HS-27A (cell line): ENCODE measurements around the gene ZNF618.

Source experiments
- DNase-seq: peaks from one replicate; pipeline ENCODE4 v3.0.0-alpha.2; 2012; ENCODE audit warnings: low read depth, missing footprints

The ZNF618 gene

DNA sequence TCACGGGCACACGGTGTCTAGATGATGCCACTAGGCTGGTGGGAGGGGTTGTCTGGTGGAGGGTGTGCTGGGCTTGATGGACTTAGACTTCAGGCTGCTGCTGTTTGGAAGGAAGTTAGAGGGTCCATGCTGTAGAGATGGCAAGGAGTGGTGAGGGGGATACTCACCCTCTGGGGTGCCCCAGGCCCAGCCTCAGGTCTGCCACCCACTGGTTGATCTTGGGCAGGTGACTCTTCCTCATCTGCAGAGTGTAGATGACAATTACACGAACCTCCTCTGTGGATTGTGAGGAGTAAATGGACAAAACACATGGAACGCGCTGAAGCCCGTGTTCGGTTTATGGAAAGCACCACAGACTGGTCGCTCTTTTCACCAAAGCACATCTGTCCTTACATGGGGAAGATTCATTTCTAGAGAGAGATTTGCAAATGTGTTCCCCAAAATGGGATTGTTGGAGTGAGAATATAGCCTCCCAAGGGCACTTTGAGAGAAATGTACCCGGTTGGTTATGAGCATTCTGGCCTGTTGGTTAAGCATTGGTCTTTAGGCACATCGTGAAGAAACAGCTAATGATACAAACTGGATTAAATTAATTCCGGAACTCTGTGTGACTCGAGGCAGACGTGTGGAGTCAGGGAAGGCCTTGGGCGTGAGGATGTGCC is 58.2 kb downstream of the ZNF618 start:
- DNase-seq, result no peak

DNA sequence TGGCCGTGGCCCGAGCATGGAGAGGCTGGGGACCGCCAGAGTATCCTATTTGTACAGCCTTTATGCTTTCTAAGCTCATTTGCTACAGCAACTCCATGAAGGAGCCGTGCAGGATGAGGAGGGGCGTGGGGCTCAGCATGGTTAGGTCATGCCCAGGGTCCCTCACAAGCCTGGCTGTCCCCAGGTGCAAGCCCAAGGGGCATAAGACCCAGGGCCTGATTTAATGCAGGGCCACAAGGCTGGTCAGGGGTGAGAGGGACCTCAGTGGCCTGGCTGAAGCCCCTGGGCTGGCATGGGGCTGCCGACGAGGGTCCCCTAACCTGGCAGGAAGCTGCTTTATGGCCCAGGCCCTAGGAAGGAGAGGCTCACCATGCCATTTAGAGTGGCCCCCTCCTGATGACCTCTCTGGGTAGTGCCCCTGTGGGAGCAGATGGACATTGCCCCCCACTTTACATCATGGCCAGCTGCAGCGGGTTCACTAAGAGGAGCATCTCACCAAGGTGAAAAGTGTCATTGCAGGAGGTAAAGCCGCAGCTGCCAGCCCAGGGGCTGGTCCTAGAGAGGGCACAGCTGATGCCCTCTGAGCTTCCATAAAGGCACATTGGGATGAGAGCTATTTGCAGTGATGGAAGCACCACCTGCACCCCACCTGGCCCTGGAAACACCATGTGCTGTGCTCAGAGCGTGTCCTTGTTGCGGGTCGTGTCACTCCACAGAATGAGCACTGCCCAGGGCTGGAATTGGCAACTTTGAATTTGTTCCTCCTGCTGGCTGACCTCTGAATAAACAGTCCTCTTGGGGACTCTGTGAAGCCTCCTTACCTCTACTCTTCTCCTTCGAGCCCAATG is 58.9 kb downstream of the ZNF618 start:
- no peak for DNase-seq

DNA sequence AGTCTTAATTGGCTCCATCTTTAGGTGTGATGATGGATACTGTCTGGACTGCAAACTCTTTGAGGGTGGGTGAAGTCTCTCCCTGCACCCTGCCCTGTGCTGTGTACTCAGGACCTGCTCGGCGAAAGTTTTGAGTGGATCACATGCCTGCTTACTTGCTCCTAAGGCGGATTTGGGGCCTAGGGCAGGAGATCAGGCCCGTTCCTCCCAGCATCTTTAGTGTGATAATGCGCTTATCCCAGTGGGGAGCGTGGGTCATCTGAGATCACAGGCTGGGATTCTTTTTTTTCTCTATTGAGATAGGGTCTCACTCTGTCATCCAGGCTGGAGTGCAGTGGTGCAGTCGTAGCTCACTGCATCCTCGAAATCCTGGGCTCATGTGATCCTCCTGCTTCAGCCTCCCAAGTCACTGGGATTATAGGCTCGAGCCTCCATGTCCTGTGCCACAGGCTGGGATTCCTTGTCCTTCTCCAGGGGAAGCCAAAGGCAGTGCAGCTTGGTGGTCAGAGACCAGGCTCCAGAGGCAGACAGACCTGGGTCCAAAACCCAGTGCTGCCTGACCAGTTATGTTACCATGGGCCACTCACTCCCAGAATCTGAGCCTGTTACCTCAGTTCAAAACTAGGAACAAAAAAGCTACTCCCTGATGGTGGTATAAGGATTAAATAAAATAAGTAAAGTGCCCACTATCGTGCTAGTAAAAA is 59.7 kb downstream of the ZNF618 start:
- no peak for DNase-seq

DNA sequence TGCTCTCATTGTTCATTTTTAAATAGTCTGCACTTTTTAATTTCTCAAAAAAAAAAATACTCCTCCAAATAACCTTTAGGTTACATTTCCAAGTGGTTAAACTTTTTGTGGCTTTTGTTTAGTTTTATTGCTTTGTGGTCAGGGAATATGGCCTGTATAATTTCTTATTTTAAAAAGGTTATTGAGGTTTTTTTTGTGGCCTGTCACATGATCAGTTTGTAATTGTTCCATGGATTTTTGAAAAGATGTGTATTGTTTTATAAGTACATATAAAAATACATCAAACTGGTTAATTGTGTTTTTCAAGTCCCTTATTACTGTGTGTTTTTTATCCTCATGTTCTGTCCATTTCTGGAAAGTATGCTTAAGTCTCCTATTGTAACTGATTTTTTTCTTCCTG is 64.0 kb downstream of the ZNF618 start:
- no peak for DNase-seq

DNA sequence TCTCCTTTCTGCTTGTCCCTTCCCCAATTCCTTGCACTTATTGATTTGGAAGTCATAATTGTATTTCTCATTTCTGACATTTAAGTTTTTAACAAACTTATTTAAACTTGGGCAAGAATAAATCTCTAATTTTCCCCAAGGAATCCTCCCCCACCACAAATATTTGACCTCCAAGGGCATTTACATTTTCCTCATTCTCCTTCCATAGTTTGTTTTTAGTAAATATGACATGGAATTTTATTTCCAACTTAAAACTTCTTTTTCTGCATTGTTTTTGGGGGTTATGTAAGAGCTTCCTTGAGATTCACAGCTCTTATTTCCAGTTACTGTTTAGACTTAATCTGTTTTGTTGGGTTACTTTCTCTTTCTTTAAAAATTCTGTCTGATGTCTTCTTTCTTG is 64.9 kb downstream of the ZNF618 start:
- no peak for DNase-seq

DNA sequence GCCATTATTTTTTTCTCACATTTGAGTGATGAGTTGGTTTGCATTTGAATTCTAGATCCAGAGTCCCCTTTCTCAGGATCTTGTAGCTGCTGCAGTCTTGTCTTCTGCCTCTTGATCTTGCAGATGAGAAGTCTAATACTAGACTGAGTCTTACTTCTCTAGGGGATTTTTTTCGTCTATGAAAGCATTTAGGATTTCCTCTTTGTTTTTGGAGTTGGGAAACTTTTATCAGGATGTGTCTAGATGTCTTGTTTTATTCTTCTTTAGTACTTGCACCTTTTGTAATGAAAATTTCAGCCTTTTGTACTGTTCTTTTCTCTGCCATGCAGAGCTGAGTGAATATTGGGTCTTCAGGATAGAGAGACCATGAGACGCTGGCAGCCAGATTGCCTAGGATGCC is 65.4 kb downstream of the ZNF618 start:
- no peak for DNase-seq

DNA sequence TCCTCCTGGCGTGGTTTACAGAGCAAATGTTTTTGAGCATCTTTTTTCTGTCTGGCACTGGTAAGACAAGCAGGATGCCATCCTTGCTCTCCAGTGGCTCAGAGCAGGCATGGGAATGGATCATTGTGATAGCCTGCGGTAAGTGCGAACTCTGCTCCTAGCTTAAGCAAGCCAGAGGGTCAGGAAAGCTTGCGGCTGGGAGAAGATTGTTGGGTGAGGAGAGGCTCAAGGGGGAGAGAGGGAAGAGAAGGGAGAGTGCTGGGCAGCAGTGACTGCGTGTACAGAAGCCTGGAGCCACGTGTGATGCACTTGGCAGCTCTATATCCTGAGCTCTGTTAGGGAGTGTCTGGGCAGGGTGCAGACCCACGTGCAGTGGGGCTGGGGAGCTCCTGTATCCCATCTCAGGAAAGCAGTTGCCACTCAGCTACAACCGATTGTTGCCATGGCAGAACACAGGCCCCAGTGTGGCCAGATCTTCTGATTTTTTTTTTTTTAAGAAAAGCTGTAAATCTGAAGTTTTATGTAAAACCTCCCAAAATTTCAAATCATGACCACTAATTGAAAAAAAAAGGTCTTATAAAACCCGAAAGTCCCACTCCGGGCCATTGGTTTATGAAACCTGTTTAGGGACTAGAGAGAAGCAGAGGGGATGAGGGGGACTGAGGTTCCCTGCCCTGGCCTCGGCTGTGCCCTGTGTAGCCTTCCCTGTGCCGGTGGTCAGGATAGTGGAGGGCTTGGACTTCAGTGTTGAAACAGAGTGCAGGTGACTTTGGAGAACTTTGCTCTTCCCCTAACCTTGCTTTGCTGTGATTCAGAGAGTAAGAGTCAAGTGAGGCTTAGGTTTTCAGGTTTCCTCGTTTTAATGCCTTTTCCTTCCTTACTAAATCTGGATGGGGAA is 67.3 kb downstream of the ZNF618 start:
- no peak for DNase-seq

DNA sequence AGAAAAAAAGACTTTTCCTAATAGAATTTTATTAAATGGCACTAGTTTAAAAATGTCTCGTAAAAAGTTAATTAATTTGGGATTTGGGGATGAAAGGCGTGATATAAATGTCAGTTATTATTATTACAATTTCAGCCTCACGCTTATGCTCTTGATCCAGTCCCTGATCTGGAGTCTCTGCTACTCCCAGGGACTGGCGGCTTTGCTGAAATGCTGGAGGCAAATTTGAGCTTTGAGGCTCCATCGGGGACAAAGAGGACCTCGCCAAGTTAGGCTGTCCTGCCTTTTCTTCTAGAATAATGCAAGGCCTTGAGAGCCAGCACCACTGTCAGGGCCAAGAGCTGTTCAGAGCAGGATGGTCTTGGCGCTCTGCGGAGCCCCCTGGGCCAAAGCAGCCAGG is 69.7 kb downstream of the ZNF618 start:
- DNase-seq, result no peak

DNA sequence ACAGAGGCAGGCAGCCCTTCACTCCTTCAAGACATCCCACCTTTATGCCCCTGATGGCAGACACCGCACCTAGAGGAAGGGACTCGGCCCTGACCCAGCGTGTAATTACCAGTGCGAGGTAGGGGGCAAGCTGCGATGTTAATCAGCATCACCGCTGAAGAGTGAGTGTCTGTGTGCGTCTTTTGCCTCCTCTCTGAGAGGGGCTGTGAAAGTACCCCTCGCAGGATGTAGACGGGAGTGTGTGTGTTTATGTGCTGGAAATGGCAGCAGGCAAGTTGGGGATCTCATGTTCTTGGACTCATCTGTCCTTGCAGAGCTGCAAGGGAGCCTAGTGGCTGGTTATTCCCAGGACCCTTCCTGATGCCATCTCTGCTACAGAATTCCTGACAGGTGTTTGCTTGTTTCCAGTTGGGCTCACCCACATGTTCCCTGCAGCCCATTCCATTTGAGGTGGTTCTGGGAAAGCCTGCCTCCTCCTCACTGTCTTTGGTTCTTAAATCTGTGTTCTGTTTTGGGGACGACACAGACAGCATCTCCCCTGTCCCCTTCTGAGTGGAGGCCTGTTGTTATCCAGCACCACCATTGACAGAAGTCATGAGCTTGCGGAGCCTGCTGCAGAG is 70.5 kb downstream of the ZNF618 start:
- DNase-seq, result no peak

DNA sequence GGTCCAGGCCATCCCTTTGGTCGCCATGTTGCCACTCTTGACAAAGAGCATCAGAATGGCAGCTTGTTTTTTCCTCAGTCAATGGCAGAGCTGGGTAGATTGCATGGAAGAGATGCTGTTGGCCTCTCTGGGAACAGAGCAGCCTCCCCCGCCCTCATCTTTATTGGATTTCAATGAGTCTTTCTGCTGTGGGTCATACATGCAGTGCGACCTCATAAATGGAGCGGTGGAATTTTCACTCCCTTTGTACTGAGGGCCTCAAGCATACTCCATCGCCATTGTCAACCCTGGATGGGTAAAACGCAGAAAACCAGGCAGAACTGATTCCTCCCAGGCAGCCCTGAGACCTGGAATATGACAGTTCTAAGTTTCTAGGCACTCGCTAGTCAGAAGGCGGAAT is 71.8 kb downstream of the ZNF618 start:
- DNase-seq, result no peak

DNA sequence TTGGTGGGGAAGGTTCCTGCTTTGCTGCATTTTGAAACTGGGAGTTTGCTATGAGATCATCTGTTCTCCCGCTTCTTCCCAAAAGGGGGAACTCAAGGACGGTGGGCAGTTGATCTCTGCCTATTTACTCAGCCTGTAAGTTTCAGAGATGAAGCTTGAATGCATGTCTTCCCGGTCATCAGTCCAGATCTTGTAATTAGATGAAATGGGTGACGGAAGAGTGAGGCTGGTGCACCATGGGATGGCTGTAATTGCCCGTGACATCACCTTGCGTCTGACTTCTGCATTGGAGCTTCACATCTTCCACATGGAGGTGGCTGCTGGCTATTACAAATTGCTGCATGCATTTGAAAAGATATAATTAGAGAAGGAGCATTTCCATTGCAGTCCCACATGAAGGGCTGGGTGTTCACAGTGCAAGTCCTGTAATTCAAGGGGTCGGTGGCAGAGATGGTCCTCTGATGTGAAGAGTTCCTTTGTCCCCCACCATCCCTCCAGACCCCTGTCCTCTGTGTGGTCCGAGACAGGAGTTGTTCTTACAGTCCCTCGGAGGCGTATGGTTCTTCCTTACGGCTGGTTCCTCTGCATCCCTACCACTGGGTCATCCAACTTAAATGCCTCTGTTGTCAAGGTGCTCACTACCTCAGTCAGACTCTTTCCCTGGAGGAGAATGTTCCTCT is 72.9 kb downstream of the ZNF618 start:
- no peak for DNase-seq

DNA sequence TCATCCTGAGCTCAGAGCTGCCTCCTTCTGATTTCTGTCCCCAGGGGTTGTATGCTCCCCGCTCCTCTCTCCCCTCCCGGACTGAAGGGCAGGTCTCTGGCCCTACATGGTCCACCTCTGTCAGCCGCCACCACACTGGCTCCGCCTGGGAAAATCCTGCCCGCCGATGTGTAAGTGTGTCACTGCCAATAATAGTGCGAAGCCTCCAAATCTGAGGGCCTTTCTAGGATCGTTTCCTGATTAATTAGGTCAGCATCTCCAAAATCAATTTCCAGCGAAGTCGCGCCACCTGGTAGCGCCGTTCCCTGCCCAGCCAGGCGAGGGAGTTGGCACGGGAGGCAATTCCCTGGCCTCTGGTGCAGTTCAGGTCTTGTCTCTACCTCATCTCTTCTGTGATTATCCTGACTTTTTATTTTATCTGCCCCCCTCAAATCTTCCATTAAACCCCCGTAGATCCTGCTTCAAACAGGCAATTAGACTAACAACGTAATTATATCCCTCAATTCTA is 73.5 kb downstream of the ZNF618 start:
- no peak for DNase-seq

DNA sequence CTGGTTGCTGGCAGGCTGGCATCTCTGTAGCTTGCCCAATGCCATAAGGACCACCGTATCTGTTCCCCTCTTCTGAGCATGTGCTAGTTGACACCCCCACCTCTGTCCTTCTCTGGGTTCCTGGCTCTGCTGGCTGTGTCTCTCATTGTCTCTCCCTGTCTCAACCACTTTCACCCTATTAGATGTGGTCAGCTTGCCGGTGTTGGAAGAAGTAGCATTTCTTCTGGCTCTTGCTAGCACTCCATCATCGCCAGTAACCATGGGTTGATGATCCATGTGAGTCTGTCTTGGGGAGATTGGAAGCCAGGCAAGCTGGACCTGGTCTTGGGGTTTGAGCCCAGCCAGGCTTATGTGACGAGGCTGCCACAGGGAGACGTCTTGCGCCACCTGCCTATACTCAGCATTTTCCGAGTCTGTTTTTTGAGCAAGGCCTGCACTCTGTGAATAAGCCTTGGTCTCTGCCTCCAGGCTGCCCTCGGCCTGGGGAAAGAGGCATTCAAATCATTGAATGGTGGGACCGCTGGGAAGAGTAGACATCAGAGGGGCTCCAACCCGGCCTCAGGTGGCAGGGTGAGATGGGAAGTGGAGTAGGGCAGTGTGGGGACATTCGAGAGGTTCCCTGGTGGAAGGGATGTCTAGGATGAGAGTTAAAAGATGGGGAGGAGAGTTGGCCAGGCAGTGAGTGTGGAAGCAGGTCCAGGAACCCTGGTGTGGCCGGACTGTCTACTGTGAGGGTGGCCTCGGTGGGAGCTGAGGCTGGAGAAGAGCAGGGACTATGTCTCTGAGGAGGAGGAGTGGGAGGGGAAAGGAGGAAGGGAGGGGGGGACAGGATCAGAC is 74.3 kb downstream of the ZNF618 start:
- no peak for DNase-seq

DNA sequence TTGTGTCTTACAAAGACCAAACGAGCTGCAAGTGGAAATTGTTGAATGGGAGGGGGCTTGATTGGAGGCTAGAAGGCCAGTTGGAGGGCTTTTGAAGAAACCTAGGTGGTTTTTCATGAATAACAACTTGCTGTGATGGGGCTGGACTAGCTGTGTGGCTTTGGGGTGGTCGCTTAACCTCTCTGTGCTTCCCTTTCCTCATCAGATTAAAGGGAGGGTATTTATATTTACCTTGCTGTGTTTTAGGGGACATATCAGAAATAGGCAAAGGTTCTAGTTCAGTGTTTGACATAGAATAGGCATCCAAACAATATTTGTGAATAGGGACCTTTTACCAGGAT is 74.9 kb downstream of the ZNF618 start:
- no peak for DNase-seq

DNA sequence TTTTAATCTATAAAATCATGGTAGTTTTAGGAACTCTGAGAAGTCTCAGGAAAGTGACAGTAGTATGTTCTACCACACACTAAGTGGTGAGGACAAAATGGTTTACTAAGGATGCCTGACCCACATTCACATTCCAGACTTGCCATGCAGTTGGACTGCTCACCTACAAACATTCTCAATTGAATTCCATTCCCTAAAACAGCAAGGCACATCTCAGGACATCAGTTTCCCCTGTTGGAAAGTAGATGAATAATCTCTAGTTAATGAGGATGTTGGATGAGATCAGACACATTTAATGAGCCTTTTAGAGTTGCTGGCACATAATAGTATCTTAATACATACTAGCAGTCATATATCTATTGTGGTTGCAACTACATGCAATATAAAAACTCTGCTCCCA is 76.6 kb downstream of the ZNF618 start:
- no peak for DNase-seq

DNA sequence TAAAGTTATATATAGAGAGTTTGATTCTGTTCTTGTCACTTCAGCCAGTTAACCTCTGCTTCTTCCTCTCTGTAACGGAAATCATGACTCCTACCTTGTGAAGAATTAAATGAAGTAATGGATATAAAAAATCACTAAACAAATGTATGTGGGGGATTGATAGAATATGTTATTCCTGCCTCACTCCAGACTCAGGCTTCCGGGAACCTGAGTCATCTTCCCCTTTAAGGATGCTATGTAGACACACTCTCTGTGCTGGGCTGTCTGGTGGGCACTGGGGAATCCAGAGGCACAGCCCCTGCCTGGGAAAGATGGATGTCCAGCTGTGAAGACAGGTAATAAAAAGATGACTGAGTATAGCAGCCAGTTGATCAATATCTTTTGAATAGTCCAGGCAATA is 77.4 kb downstream of the ZNF618 start:
- DNase-seq, result no peak

DNA sequence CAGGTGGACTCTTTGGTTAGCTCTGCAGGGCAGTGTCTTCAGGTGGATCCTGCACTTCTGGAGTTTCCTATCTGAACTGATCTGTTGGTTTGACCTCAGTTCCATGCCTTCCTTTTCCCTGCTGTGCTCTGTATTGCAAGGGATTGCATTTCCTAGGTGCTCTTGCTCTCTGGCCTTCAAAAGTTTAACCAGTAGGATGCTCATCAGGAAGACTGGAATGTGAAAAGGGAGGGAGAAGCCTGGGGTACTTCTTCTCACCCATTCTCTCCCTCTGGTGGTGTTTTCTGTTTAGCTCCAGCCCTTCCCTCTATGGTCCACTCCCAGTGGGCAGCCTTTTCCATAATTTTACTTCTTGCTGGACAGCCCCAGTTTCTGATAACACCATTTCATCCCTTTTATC is 78.5 kb downstream of the ZNF618 start:
- DNase-seq, result no peak

DNA sequence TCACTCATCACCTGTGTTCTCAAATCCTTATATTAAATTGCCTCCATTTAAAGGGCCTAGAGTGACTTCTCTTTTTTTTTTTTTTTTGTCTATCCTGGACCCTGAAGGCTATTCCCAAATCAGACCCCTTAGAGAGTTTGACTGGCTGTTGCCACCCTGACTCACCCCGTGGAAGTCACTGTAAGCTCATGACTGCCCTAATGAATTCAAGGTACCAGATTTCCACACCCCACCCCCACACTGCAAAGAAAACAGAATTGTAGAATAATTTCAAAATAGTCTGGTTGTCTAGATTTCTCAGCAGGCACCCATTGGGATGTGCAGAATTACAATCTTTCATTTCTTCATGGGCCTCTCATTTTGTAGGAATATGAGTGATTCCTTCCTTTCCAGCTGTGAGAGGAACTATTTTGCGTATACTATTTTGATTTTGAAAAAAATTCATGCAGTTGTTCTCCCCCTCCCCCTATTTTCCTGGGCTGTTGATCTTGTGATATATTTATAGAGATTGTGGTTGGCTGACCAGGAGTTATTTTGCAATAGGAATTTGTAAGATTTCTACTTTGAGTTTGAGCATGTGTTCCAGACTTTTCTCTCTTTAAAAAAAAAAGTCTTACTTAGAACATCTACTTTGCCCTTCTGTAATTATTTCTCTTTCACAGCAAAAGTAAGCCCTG is 79.1 kb downstream of the ZNF618 start:
- no peak for DNase-seq

DNA sequence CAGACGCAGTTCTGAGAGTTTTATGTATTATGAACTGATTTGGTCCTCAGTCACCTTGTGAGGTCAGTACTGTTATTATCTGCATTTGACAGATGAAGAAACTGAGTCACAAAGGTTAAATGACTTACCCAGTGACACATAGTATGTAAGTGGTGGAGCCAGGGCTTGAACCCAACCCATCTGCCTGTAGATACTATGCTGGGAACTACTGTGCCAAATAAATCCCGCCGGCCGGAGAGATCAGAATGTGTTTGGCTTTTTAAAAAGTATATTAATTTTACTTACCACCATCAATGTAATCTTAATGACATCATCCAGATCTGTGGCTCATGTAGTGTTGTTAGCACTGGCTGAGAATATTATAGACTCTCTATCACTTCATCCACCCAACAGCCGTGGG is 80.8 kb downstream of the ZNF618 start:
- DNase-seq, result no peak
